Neural crest cell (in vitro differentiated cells): ENCODE results near the gene MYO9A. TPM values are rescaled to one million over a fixed set of nuclear protein-coding genes. Genes with fewer than 3 reads are reported as not detected.

ENCODE experiments used
- DNase-seq: peaks from one replicate; pipeline ENCODE4 v3.0.0; 2021; ENCODE audit warnings: low read depth, mixed read lengths, low spot score
- H3K27ac Mint-ChIP-seq: one replicate; pipeline ENCODE4 v1.8.0; 2021; ENCODE audit warnings: mild to moderate bottlenecking, mixed read lengths; ENCODE audit not compliant: unreplicated experiment
- H3K27me3 Mint-ChIP-seq: 2 replicates; pipeline ENCODE4 v1.8.0; 2021; ENCODE audit warnings: low read depth, mild to moderate bottlenecking, mixed read lengths
- H3K36me3 Mint-ChIP-seq: 2 replicates; pipeline ENCODE4 v1.8.0; 2021; ENCODE audit warnings: low read depth, mild to moderate bottlenecking, mixed read lengths
- H3K4me1 Mint-ChIP-seq: 2 replicates; pipeline ENCODE4 v1.8.0; 2021; ENCODE audit warnings: mixed read lengths
- H3K4me3 Mint-ChIP-seq: one replicate; pipeline ENCODE4 v1.8.0; 2021; ENCODE audit warnings: mild to moderate bottlenecking, mixed read lengths
- H3K9me3 Mint-ChIP-seq: 2 replicates; pipeline ENCODE4 v1.8.0; 2021; ENCODE audit warnings: mixed read lengths
- CTCF ChIP-seq: fragments of 200-600 bp; sonication (generic); conservative IDR thresholded peaks from 2 replicates; pipeline ENCODE4 v1.5.0; 2021; ENCODE audit warnings: antibody characterized with exemption, mild to moderate bottlenecking
- total RNA-seq: library from RNA; stranded (reverse); gene quantifications from 2 replicates; pipeline ENCODE4 v1.2.1, GENCODE V29; 2021

Gene MYO9A
- total RNA-seq, 1 donor from 2014 or later, result 31.3 TPM

GRCh38 chr15:72034859-72035650 lies 82.9 kb downstream of the MYO9A start:
- no peak overlapping the region for H3K4me3 Mint-ChIP-seq
- peaks cover 6% of the 10 kb centered on the region for H3K9me3 Mint-ChIP-seq
- TF ChIP-seq CTCF, result no peak
- no peak overlapping the region for H3K27ac Mint-ChIP-seq
- no peaks in the 10 kb centered on the region for H3K27me3 Mint-ChIP-seq
- no peak for DNase-seq
- no peaks in the 10 kb centered on the region for H3K4me1 Mint-ChIP-seq
- H3K36me3 Mint-ChIP-seq, result peaks cover 22% of the 10 kb centered on the region

DNA sequence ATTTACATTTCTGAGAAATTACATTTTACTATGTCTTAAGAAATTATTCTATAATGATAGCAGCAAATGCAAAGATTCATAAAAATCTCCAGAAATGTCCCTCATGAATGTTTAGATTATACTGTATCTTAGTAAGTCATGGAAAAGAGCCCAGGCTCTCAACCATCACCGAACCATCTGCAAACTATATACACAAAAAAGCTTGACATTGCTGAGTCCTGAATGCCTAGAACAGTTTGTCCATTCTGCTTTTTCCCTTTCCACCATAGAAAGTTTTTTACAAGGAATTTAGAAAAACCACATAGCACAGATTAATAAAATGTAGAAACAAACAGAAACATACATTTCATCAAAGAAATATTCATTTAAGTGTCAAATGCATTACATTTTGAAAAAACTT lies 83.6 kb downstream of the MYO9A start:
- peaks cover 22% of the 10 kb centered on the region for H3K36me3 Mint-ChIP-seq
- no peak for DNase-seq
- H3K9me3 Mint-ChIP-seq, result peaks cover 6% of the 10 kb centered on the region
- H3K4me1 Mint-ChIP-seq, result no peaks in the 10 kb centered on the region
- H3K27ac Mint-ChIP-seq, result no peak overlapping the region
- TF ChIP-seq CTCF, result no peak
- H3K4me3 Mint-ChIP-seq, result no peak overlapping the region
- no peaks in the 10 kb centered on the region for H3K27me3 Mint-ChIP-seq

DNA sequence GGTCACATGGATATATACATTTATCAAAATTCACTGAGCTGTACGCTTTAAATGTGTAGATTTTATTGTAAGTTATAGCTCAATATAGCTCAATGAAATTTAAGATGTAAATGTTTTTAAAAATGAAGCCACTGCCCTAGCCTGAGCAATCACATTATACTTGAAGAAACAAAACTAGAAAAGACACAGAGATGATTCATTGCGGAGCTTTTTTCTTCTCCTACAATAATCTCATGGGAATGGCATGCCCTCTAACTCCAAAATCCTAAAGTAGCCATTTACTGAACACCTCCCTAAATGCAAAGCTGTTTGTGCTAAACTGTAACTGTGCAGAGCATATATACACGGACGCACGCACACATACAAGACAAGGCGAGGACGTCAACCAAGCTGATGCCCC lies 84.2 kb downstream of the MYO9A start:
- Mint-ChIP-seq H3K27me3 (no peaks in the 10 kb centered on the region), H3K4me1 (no peaks in the 10 kb centered on the region), H3K27ac (no peak overlapping the region), H3K36me3 (peaks cover 22% of the 10 kb centered on the region), H3K4me3 (no peak overlapping the region), H3K9me3 (peaks cover 6% of the 10 kb centered on the region)
- TF ChIP-seq CTCF, result no peak
- no peak for DNase-seq

- no peak overlapping the region for H3K27ac Mint-ChIP-seq
- DNase-seq, result no peak
- peaks cover 6% of the 10 kb centered on the region for H3K9me3 Mint-ChIP-seq
- H3K4me3 Mint-ChIP-seq, result no peak overlapping the region
- H3K4me1 Mint-ChIP-seq, result no peaks in the 10 kb centered on the region
- no peaks in the 10 kb centered on the region for H3K27me3 Mint-ChIP-seq
- peaks cover 19% of the 10 kb centered on the region for H3K36me3 Mint-ChIP-seq
- TF ChIP-seq CTCF, result no peak
These were observed 84.7 kb downstream of the MYO9A start for GRCh38 chr15:72033285-72033684.

- Mint-ChIP-seq H3K4me1 (peaks cover 4% of the 10 kb centered on the region), H3K4me3 (no peak overlapping the region), H3K9me3 (peaks cover 7% of the 10 kb centered on the region), H3K27me3 (no peaks in the 10 kb centered on the region), H3K27ac (no peak overlapping the region), H3K36me3 (peaks cover 16% of the 10 kb centered on the region)
- no peak for DNase-seq
- TF ChIP-seq CTCF, result no peak
These were observed 96.3 kb downstream of the MYO9A start for GRCh38 chr15:72021604-72022003.
